ENCODE results near the gene FIP1L1.

DNA sequence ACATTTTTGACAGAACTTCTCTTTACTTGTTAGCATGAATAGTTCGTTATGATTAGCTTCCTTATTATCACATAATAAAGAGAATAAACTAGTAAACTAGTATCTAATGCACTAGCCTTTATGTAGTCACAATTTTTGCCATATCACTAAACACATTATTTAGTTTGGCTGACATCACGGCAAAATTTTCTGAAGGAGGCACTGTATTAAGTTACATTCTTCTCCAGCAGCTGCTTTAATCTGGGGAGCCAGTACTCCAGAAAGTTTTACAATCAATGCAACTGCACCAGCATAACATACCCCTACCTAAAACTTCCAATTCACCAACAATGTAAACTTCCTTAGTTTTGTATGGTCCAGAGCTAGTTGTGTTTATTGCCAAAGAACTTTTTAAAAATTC lies 87.8 kb downstream of the FIP1L1 start:
- TF ChIP-seq POLR2A (IDR thresholded peaks at IDR 0.05; ENCODE audit: low read depth, low read length) (no peak), SPI1 (IDR thresholded peaks at IDR 0.05; ENCODE audit: low read depth, low read length) (no peak), TAF1 (IDR thresholded peaks at IDR 0.05; ENCODE audit: low read depth, low read length) (no peak)
